A549 (cell line): Measurements from ENCODE around the gene ZNRF2. TPM values are rescaled to one million over a fixed set of nuclear protein-coding genes. Genes with fewer than 3 reads are reported as not detected.

Experiments used
- ATAC-seq, 2 experiments: fragments of 200-7000 bp in 1 of 2; fragments of >200 bp in 1 of 2; cut with Nextera tagmentation in 1 of 2; cut with Tn5 transposase in 1 of 2; 3 replicates each; pipeline versions ENCODE4 v1.8.0 to v1.9.1; 2018 to 2020; ENCODE audit warnings: mild to moderate bottlenecking in 1 of 2, moderate library complexity in 1 of 2
- CTCF ChIA-PET: fragments of 300-600 bp; sonication (Branson Sonifier 250); formaldehyde crosslinking; extraction: SDS; loops from one replicate; lab custom pipeline; 2021; ENCODE audit warnings: antibody characterized with exemption, inconsistent platforms; lab: Yijun Ruan, JAX
- POLR2A ChIA-PET: fragments of 350-600 bp; formaldehyde crosslinking; extraction: SDS; loops from one replicate; lab custom pipeline; 2021; ENCODE audit warnings: antibody characterized with exemption, inconsistent platforms; lab: Yijun Ruan, JAX
- DNase-seq, 2 experiments: peaks; one replicate each; pipeline versions ENCODE4 v3.0.0 to v3.0.0-alpha.2; 2011 to 2016; ENCODE audit warnings: low read depth in 1 of 2, low spot score in 1 of 2
- FAIRE-seq: peaks from 2 replicates; lab custom pipeline; 2011; peaks lifted over from hg19 to GRCh38; lab: Jason Lieb, UNC
- H3K27ac ChIP-seq, 2 experiments: fragments of >200 bp; sonication (Bioruptor Twin); formaldehyde crosslinking; 3 replicates each; pipeline ENCODE4 v1.5.1; 2016 to 2017
- H3K4me1 ChIP-seq: fragments of >200 bp; sonication (Bioruptor Twin); formaldehyde crosslinking; 3 replicates; pipeline ENCODE4 v1.6.1; 2016
- H3K4me2 ChIP-seq: fragments of >200 bp; sonication (Bioruptor Twin); formaldehyde crosslinking; 3 replicates; pipeline ENCODE4 v1.6.1; 2016
- H3K4me3 ChIP-seq: fragments of >200 bp; sonication (Bioruptor Twin); formaldehyde crosslinking; 3 replicates; pipeline ENCODE4 v1.5.1; 2016
- H3K9me3 ChIP-seq: fragments of >200 bp; sonication (Bioruptor Twin); formaldehyde crosslinking; 3 replicates; pipeline ENCODE4 v1.6.1; 2016
- BHLHE40 ChIP-seq: IDR thresholded peaks from 2 replicates; pipeline ENCODE4 v1.6.1; 2012; ENCODE audit warnings: low read depth, low read length, inconsistent platforms
- CBX8 ChIP-seq: fragments of 200-600 bp; sonication (generic); IDR thresholded peaks from 2 replicates; pipeline ENCODE4 v1.6.1; 2016
- CHD4 ChIP-seq: fragments of 200-600 bp; sonication (generic); IDR thresholded peaks from 2 replicates; pipeline ENCODE4 v1.6.1; 2016; ENCODE audit warnings: antibody characterized with exemption, mild to moderate bottlenecking, borderline replicate concordance
- EHF ChIP-seq: fragments of 250-450 bp; sonication (Bioruptor Pico); IDR thresholded peaks from 2 replicates; pipeline ENCODE4 v1.5.0; 2020; ENCODE audit warnings: mild to moderate bottlenecking
- FOSB ChIP-seq: fragments of 250-450 bp; sonication (Bioruptor Pico); IDR thresholded peaks from 2 replicates; pipeline ENCODE4 v1.5.0; 2020; ENCODE audit warnings: mild to moderate bottlenecking, moderate library complexity
- GATA3 ChIP-seq: IDR thresholded peaks from 2 replicates; pipeline ENCODE4 v1.6.1; 2012; ENCODE audit warnings: borderline replicate concordance
- HEYL ChIP-seq: fragments of 250-450 bp; sonication (Bioruptor Pico); IDR thresholded peaks from 2 replicates; pipeline ENCODE4 v1.8.0; 2021; ENCODE audit warnings: mild to moderate bottlenecking, moderate library complexity
- HOXB13 ChIP-seq: fragments of 250-450 bp; sonication (Bioruptor Pico); IDR thresholded peaks from 2 replicates; pipeline ENCODE4 v1.5.0; 2020; ENCODE audit warnings: low read depth, mild to moderate bottlenecking, moderate library complexity
- MYC ChIP-seq: IDR thresholded peaks from 2 replicates; pipeline ENCODE4 v1.6.1; 2012; ENCODE audit warnings: mild to moderate bottlenecking, inconsistent platforms, low read length, improper control_type of control experiment, borderline replicate concordance
- PHF8 ChIP-seq: fragments of 200-600 bp; sonication (generic); IDR thresholded peaks from 2 replicates; pipeline ENCODE4 v1.6.1; 2016; ENCODE audit warnings: low read depth, mild to moderate bottlenecking, antibody characterized with exemption, moderate library complexity, borderline replicate concordance
- POLR2A ChIP-seq: IDR thresholded peaks from 2 replicates; pipeline ENCODE4 v1.6.1; 2012; ENCODE audit warnings: mild to moderate bottlenecking, low read length
- POLR2AphosphoS2 ChIP-seq: conservative IDR thresholded peaks from 2 replicates; pipeline ENCODE4 v1.6.1; 2012; ENCODE audit warnings: low read length, improper control_type of control experiment, inconsistent platforms
- RAD21 ChIP-seq, 2 experiments: fragments of >200 bp in 1 of 2; sonication (Bioruptor Twin) in 1 of 2; formaldehyde crosslinking in 1 of 2; IDR thresholded peaks in 1 of 2; conservative IDR thresholded peaks in 1 of 2; 2 replicates in 1 of 2; 3 replicates in 1 of 2; pipeline ENCODE4 v1.6.1; 2012 to 2018; ENCODE audit warnings: inconsistent platforms in 1 of 2
- RFX5 ChIP-seq: fragments of 450-650 bp; IDR thresholded peaks from 2 replicates; pipeline ENCODE4 v1.7.1; 2014; ENCODE audit warnings: antibody characterized with exemption, mild to moderate bottlenecking, moderate library complexity
- SMC3 ChIP-seq: fragments of >200 bp; sonication (Bioruptor Twin); formaldehyde crosslinking; IDR thresholded peaks from 3 replicates; pipeline ENCODE4 v1.6.1; 2018; ENCODE audit warnings: inconsistent platforms
- SREBF2 ChIP-seq: fragments of 450-650 bp; IDR thresholded peaks from 2 replicates; pipeline ENCODE4 v1.6.1; 2014; ENCODE audit warnings: mild to moderate bottlenecking, moderate library complexity
- ZNF302 ChIP-seq: fragments of 250-450 bp; sonication (Bioruptor Pico); IDR thresholded peaks from 2 replicates; pipeline ENCODE4 v1.9.0; 2021; ENCODE audit warnings: inconsistent platforms, mild to moderate bottlenecking, moderate library complexity
- WGBS: methylation state at CpG from one replicate; pipeline ENCODE4 v1.1.6; 2017; ENCODE audit errors: missing lambda C conversion rate; 5-methylcytosine and 5-hydroxymethylcytosine counted together
- polyA plus RNA-seq, 4 experiments: library from polyadenylated mRNA; depleted of rRNA in 3 of 4; stranded (reverse); fragments of >200 nt; fragmentation: RNase III in 1 of 4; extraction: RNeasy Plus Mini Kit Qiagen cat#74134 plus additional on column Dnase treatment in 1 of 4; gene quantifications; 2 replicates in 3 of 4; 3 replicates in 1 of 4; pipeline ENCODE4 v1.2.3, GENCODE V29; 2011 to 2017
- TF ChIP-seq, protein P1 (sequence below): fragments of 250-450 bp; sonication (Bioruptor Pico); IDR thresholded peaks from 2 replicates; pipeline ENCODE4 v1.5.0; 2020; ENCODE audit warnings: low read depth, mild to moderate bottlenecking, moderate library complexity
- TF ChIP-seq, protein P2 (sequence below): fragments of 250-450 bp; sonication (Bioruptor Pico); IDR thresholded peaks from 2 replicates; pipeline ENCODE4 v1.5.0; 2021; ENCODE audit warnings: mild to moderate bottlenecking, moderate library complexity, borderline replicate concordance
- TF ChIP-seq, protein P3 (sequence below): fragments of >200 bp; sonication (Bioruptor Twin); formaldehyde crosslinking; IDR thresholded peaks from 2 replicates; pipeline ENCODE4 v1.6.1; 2016
- TF ChIP-seq, protein P4 (sequence below): IDR thresholded peaks from 2 replicates; pipeline ENCODE4 v1.6.1; 2012
- TF ChIP-seq, protein P5 (sequence below): fragments of 450-650 bp; IDR thresholded peaks from 2 replicates; pipeline ENCODE4 v1.6.1; 2014; ENCODE audit warnings: antibody characterized with exemption
- TF ChIP-seq, protein P6 (sequence below): fragments of >200 bp; sonication (Bioruptor Twin); formaldehyde crosslinking; IDR thresholded peaks from 3 replicates; pipeline ENCODE4 v1.6.1; 2016

Gene ZNRF2
- polyA plus RNA-seq, 2 of the 4 experiments (the other 2 are of a cell fraction), result 5.9 to 11.4 TPM

DNA sequence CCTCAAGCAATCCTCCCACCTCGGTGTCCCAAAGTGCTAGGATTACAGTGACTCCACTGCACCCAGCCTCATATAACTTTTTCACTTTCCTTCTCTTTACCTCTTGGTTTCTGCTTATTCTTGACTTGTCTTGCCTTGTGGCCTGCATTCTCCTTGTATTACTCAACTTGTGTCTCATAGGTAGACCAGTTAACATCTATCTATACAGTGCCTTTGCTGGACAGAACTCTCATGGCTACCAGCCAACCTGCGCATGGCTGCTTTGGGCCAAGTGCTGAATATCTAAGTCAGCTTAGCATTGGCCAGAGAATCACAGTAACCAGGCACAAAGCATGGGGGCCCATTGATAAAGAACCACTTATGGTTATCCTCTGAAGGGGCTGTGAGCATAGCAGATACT, 42.6 kb upstream of the ZNRF2 start (continued):
- TF ChIP-seq RFX5 (no peak), POLR2A (no peak), EHF (CRISPR knock-in tag) (no peak), ZNF302 (CRISPR knock-in tag) (no peak), GATA3 (no peak), RAD21 (conservative IDR thresholded peaks at IDR 0.05 in 1 of 2, IDR thresholded peaks at IDR 0.05 in 1 of 2) (no peak)
- TF ChIP-seq, all 56 proteins: peak for 0

DNA sequence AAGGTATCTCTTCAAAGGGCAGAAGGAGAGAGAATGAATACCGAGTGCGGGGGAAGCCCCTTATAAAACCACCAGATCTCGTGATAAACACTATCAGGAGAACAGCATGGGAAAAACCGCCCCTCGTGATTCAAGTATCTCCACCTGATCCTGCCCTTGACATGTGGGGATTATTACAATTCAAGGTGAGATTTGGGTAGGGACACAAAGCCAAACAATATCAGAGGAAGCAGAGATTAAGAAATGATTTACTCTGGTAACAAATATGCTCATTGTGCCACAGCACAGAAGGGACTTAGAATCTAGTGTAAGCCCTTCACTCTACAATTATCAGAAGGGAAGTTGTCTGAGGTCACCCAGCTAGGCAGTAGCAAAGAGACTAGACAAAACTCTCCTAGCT, 40.1 kb upstream of the ZNRF2 start:
- H3K9me3 ChIP-seq, result no peaks in the 10 kb centered on the region
- FAIRE-seq (no peak), ATAC-seq (no peak), DNase-seq (no peak)
- H3K4me2 ChIP-seq, result no peak overlapping the region
- WGBS, result 58% methylated on average over 5 of the region's 5 CpGs
- ChIA-PET CTCF (interaction anchor here (1.4 to 2.1 kb wide), 2 partner anchors 21 to 169 kb away, joined by 5 read pairs; no protein-coding TSS in a partner anchor), POLR2A (no interaction called here)
- TF ChIP-seq, protein P1, sequence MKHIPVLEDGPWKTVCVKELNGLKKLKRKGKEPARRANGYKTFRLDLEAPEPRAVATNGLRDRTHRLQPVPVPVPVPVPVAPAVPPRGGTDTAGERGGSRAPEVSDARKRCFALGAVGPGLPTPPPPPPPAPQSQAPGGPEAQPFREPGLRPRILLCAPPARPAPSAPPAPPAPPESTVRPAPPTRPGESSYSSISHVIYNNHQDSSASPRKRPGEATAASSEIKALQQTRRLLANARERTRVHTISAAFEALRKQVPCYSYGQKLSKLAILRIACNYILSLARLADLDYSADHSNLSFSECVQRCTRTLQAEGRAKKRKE (CRISPR knock-in tag), result no peak
- TF ChIP-seq HEYL (CRISPR knock-in tag), result no peak
- no peak for TF ChIP-seq CBX8
- no peak for TF ChIP-seq ZNF302 (CRISPR knock-in tag)
- TF ChIP-seq POLR2AphosphoS2, result no peak
- TF ChIP-seq, protein P2, sequence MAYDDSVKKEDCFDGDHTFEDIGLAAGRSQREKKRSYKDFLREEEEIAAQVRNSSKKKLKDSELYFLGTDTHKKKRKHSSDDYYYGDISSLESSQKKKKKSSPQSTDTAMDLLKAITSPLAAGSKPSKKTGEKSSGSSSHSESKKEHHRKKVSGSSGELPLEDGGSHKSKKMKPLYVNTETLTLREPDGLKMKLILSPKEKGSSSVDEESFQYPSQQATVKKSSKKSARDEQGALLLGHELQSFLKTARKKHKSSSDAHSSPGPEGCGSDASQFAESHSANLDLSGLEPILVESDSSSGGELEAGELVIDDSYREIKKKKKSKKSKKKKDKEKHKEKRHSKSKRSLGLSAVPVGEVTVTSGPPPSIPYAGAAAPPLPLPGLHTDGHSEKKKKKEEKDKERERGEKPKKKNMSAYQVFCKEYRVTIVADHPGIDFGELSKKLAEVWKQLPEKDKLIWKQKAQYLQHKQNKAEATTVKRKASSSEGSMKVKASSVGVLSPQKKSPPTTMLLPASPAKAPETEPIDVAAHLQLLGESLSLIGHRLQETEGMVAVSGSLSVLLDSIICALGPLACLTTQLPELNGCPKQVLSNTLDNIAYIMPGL (CRISPR knock-in tag), result no peak
- TF ChIP-seq SMC3, result no peak
- no peak for TF ChIP-seq HOXB13 (CRISPR knock-in tag)
- no peak for TF ChIP-seq BHLHE40
- TF ChIP-seq, protein P3, sequence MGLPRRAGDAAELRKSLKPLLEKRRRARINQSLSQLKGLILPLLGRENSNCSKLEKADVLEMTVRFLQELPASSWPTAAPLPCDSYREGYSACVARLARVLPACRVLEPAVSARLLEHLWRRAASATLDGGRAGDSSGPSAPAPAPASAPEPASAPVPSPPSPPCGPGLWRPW, result no peak
- TF ChIP-seq, protein P4, sequence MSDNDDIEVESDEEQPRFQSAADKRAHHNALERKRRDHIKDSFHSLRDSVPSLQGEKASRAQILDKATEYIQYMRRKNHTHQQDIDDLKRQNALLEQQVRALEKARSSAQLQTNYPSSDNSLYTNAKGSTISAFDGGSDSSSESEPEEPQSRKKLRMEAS, result no peak
- TF ChIP-seq MYC, result no peak
- TF ChIP-seq, protein P5, sequence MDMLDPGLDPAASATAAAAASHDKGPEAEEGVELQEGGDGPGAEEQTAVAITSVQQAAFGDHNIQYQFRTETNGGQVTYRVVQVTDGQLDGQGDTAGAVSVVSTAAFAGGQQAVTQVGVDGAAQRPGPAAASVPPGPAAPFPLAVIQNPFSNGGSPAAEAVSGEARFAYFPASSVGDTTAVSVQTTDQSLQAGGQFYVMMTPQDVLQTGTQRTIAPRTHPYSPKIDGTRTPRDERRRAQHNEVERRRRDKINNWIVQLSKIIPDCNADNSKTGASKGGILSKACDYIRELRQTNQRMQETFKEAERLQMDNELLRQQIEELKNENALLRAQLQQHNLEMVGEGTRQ, result no peak
- TF ChIP-seq PHF8, result no peak
- TF ChIP-seq, protein P6, sequence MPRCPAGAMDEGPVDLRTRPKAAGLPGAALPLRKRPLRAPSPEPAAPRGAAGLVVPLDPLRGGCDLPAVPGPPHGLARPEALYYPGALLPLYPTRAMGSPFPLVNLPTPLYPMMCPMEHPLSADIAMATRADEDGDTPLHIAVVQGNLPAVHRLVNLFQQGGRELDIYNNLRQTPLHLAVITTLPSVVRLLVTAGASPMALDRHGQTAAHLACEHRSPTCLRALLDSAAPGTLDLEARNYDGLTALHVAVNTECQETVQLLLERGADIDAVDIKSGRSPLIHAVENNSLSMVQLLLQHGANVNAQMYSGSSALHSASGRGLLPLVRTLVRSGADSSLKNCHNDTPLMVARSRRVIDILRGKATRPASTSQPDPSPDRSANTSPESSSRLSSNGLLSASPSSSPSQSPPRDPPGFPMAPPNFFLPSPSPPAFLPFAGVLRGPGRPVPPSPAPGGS, result no peak
- TF ChIP-seq CHD4, result no peak
- no peak for TF ChIP-seq FOSB (CRISPR knock-in tag)
- no peak for TF ChIP-seq SREBF2
- no peak for TF ChIP-seq RFX5
- H3K27ac ChIP-seq, result no peak overlapping the region
- H3K4me3 ChIP-seq, result no peak overlapping the region
- peaks cover 1% of the 10 kb centered on the region; the same call in 2 of the 3 replicates for H3K4me1 ChIP-seq
